CD4-positive, CD25-positive, alpha-beta regulatory T cell (primary cell): ENCODE measurements around the gene KAZN. TPM values are rescaled to one million over a fixed set of nuclear protein-coding genes. Genes with fewer than 3 reads are reported as not detected.

ENCODE experiments used
- ATAC-seq, 2 donors: fragments of 150-1000 bp; cut with Tn5 transposase; one replicate each; pipeline ENCODE4 v1.10.0; 2021; ENCODE audit warnings: low read depth in 2 of 2, moderate number of reproducible peaks in 2 of 2, moderate library complexity in 1 of 2
- DNase-seq, 3 donors: peaks; one replicate each; pipeline versions ENCODE4 v3.0.0 to v3.0.0-alpha.2; 2012 to 2022; ENCODE audit warnings: mixed read lengths in 1 of 3
- H3K27ac ChIP-seq: one replicate; pipeline ENCODE4 v1.7.0; 2013; ENCODE audit warnings: mild to moderate bottlenecking, low read length; ENCODE audit not compliant: insufficient read depth, poor library complexity, severe bottlenecking
- H3K27me3 ChIP-seq: one replicate; pipeline ENCODE4 v1.7.0; 2013; ENCODE audit warnings: low read length; ENCODE audit not compliant: control insufficient read depth, insufficient read depth
- H3K36me3 ChIP-seq: one replicate; pipeline ENCODE4 v1.7.0; 2013; ENCODE audit warnings: mild to moderate bottlenecking, low read length, moderate library complexity; ENCODE audit not compliant: control insufficient read depth, insufficient read depth
- H3K4me1 ChIP-seq: 2 replicates; pipeline ENCODE4 v1.7.0; 2013; ENCODE audit warnings: mild to moderate bottlenecking, low read length; ENCODE audit not compliant: insufficient read depth, control insufficient read depth, poor library complexity, severe bottlenecking
- H3K4me3 ChIP-seq: one replicate; pipeline ENCODE4 v1.7.0; 2013; ENCODE audit warnings: low read depth, mild to moderate bottlenecking, low read length, moderate library complexity
- H3K9me3 ChIP-seq, 2 experiments: 1 replicate in 1 of 2; 2 replicates in 1 of 2; pipeline ENCODE4 v1.7.0; 2013; ENCODE audit warnings: low read length in 2 of 2, mild to moderate bottlenecking in 1 of 2, moderate library complexity in 1 of 2; ENCODE audit not compliant: control insufficient read depth in 2 of 2
- H3K27ac Mint-ChIP-seq, 3 donors: one replicate each; pipeline ENCODE4 v1.8.0; 2020 to 2022; ENCODE audit warnings: mild to moderate bottlenecking in 3 of 3, mixed read lengths in 3 of 3, moderate library complexity in 2 of 3
- H3K27me3 Mint-ChIP-seq: one replicate; pipeline ENCODE4 v1.8.0; 2022; ENCODE audit warnings: mild to moderate bottlenecking, mixed read lengths
- H3K36me3 Mint-ChIP-seq: one replicate; pipeline ENCODE4 v1.8.0; 2020; ENCODE audit warnings: mixed read lengths
- H3K4me1 Mint-ChIP-seq, 4 donors: one replicate each; pipeline ENCODE4 v1.8.0; 2020 to 2022; ENCODE audit warnings: mixed read lengths in 4 of 4, mild to moderate bottlenecking in 1 of 4
- H3K4me3 Mint-ChIP-seq, 4 donors: one replicate each; pipeline ENCODE4 v1.8.0; 2020 to 2022; ENCODE audit warnings: mild to moderate bottlenecking in 4 of 4, mixed read lengths in 4 of 4, moderate library complexity in 3 of 4
- H3K9me3 Mint-ChIP-seq, 7 donors: one replicate each; pipeline ENCODE4 v1.8.0; 2020 to 2022; ENCODE audit warnings: mixed read lengths in 7 of 7, mild to moderate bottlenecking in 3 of 7, moderate library complexity in 2 of 7
- polyA plus RNA-seq, 4 donors: library from polyadenylated mRNA; unstranded; fragments of 300-500 nt; fragmentation: Illumina TruSeq; gene quantifications; one replicate each; pipeline ENCODE4 v1.2.3, GENCODE V29; 2021
- total RNA-seq: library from RNA; stranded (reverse); gene quantifications from one replicate; pipeline ENCODE4 v1.2.3, GENCODE V29; 2022

Gene KAZN
- total and polyA plus RNA-seq, 5 donors from 2014 or later = not detected

DNA sequence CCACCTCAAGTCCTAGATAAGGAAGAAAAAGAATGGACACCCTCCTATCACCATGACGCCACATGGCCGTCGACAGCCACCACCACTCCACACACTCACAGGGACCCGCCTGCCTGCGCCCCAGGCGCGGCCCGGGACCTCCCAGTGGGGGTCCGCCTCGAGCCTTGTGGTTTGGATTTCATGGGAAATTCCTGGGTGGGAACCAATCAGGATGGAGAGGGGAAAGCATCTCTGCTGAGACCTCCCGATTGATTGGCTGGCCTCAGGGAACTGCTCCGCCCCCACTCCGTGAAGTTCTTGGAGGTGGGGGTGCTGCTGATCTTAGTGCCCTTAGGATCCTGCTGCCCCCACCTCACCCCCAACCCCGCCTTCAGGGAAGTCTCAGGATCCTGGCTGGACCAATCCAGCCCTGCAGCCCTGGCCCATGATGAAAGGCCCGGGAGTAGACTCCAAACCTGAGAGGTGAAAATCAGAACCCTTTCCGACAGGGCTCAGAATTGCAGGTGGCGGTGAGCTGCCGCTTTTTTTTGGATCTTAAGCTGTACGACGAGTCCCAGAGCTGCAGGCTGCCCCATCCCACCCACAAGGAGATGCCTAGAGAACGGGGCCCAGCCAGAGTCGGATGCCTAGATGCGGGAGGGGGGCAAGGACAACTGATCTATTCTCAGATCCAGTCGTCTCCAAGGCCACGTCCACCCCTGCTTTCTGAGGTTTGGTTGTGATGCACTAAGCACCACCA is 526.0 kb downstream of the KAZN start:
- H3K27me3 ChIP-seq = no peaks in the 10 kb centered on the region
- Mint-ChIP-seq H3K27me3 (no peaks in the 10 kb centered on the region), H3K27ac (no peak overlapping the region), H3K9me3 (no peaks in the 10 kb centered on the region), H3K4me1 (no peaks in the 10 kb centered on the region), H3K36me3 (no peaks in the 10 kb centered on the region), H3K4me3 (no peak overlapping the region)
- ATAC-seq = no peak
- no peak overlapping the region for H3K4me3 ChIP-seq
- DNase-seq = no peak
- no peaks in the 10 kb centered on the region for H3K36me3 ChIP-seq
- H3K9me3 ChIP-seq = no peaks in the 10 kb centered on the region
- H3K27ac ChIP-seq = no peak overlapping the region
- H3K4me1 ChIP-seq = no peaks in the 10 kb centered on the region

DNA sequence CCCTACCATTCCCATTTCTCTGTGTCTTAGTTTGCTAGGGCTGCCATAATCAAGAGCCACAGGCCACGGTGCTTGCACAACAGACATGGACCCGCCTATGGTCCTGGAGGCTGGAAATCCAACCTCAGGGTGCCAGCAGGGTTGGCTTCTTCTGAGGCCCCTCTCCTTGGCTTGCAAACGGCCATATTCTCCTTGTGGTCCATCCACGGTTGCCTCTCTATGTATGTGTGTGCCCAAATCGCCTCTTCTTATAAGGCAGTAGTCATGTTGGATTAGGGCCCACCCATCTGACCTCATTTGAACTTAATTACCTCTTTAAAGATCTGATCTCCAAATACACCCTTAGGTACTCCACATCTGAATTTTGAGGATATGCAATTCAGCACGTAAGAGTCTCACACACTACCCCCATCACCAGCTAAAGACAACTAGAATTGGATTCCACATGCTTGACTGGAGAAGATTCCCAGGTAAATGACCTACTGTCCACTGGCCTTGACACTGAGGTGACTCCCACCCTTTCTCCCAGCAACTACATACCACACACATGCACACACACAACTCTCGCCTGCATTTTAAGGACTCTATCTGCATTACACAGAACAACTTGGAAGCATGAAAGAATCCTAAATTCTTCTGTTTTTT is 526.7 kb downstream of the KAZN start:
- H3K27ac Mint-ChIP-seq = no peak overlapping the region
- Histone ChIP-seq H3K4me3 (no peak overlapping the region), H3K27me3 (no peaks in the 10 kb centered on the region), H3K4me1 (no peaks in the 10 kb centered on the region), H3K9me3 (no peaks in the 10 kb centered on the region), H3K36me3 (no peaks in the 10 kb centered on the region), H3K27ac (no peak overlapping the region)
- no peaks in the 10 kb centered on the region for H3K9me3 Mint-ChIP-seq
- H3K27me3 Mint-ChIP-seq = no peaks in the 10 kb centered on the region
- no peaks in the 10 kb centered on the region for H3K36me3 Mint-ChIP-seq
- no peaks in the 10 kb centered on the region for H3K4me1 Mint-ChIP-seq
- no peak overlapping the region for H3K4me3 Mint-ChIP-seq
- DNase-seq (no peak), ATAC-seq (no peak)

DNA sequence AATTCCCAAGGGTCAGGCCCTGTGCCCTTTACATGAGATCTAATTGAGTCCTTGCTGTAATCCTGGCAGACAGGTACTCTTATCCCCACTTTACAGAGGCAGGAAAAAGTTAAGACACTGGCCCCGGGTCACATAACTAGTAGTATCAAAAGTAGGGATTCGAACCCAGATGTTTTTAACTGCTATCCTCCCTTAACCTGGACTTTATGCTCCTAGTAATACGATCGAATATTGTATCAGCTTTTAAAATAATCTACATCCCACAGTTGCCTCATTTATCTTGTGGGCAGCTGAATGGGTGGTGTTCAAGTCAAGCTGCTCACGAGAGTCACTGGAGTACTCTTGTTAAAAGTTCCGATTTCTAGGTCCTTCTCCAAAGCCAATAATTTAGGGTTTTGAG is 529.6 kb downstream of the KAZN start:
- ATAC-seq = no peak
- no peak for DNase-seq
- Histone ChIP-seq H3K4me3 (no peak overlapping the region), H3K9me3 (no peaks in the 10 kb centered on the region), H3K4me1 (no peaks in the 10 kb centered on the region), H3K27ac (no peak overlapping the region), H3K36me3 (no peaks in the 10 kb centered on the region), H3K27me3 (peaks cover 1% of the 10 kb centered on the region)
- Mint-ChIP-seq H3K27me3 (peaks cover 9% of the 10 kb centered on the region), H3K9me3 (no peaks in the 10 kb centered on the region), H3K4me3 (no peak overlapping the region), H3K4me1 (no peaks in the 10 kb centered on the region), H3K27ac (no peak overlapping the region), H3K36me3 (no peaks in the 10 kb centered on the region)

GRCh38 chr1:15128520-15129313 is 530.2 kb downstream of the KAZN start:
- Histone ChIP-seq H3K4me3 (no peak overlapping the region), H3K36me3 (no peaks in the 10 kb centered on the region), H3K4me1 (no peaks in the 10 kb centered on the region), H3K27me3 (peaks cover 3% of the 10 kb centered on the region), H3K9me3 (no peaks in the 10 kb centered on the region), H3K27ac (no peak overlapping the region)
- DNase-seq (peak; percentile 25 to 55 (median 40)), ATAC-seq (peak; percentile 80)
- H3K36me3 Mint-ChIP-seq = no peaks in the 10 kb centered on the region
- no peaks in the 10 kb centered on the region for H3K4me1 Mint-ChIP-seq
- no peak overlapping the region for H3K27ac Mint-ChIP-seq
- H3K4me3 Mint-ChIP-seq = no peak overlapping the region
- peaks cover 14% of the 10 kb centered on the region for H3K27me3 Mint-ChIP-seq
- no peaks in the 10 kb centered on the region for H3K9me3 Mint-ChIP-seq

GRCh38 chr1:15129944-15130343 is 531.5 kb downstream of the KAZN start:
- no peaks in the 10 kb centered on the region for H3K9me3 ChIP-seq
- H3K36me3 ChIP-seq = no peaks in the 10 kb centered on the region
- H3K4me1 Mint-ChIP-seq = no peaks in the 10 kb centered on the region
- H3K36me3 Mint-ChIP-seq = no peaks in the 10 kb centered on the region
- no peak overlapping the region for H3K27ac ChIP-seq
- H3K27me3 Mint-ChIP-seq = peaks cover 21% of the 10 kb centered on the region
- H3K4me3 Mint-ChIP-seq = no peak overlapping the region
- no peaks in the 10 kb centered on the region for H3K4me1 ChIP-seq
- H3K9me3 Mint-ChIP-seq = peaks cover 0 to 2% (median 0%) of the 10 kb centered on the region in 7 donors
- H3K27ac Mint-ChIP-seq = no peak overlapping the region
- no peak for DNase-seq
- no peak for ATAC-seq
- peaks cover 6% of the 10 kb centered on the region for H3K27me3 ChIP-seq
- H3K4me3 ChIP-seq = no peak overlapping the region

- H3K4me1 ChIP-seq = no peaks in the 10 kb centered on the region
- no peak overlapping the region for H3K27ac ChIP-seq
- ATAC-seq (no peak), DNase-seq (no peak)
- H3K9me3 ChIP-seq = no peaks in the 10 kb centered on the region
- Mint-ChIP-seq H3K4me3 (no peak overlapping the region), H3K27me3 (peaks cover 26% of the 10 kb centered on the region), H3K36me3 (no peaks in the 10 kb centered on the region), H3K27ac (no peak overlapping the region), H3K4me1 (no peaks in the 10 kb centered on the region), H3K9me3 (peaks cover 0 to 2% (median 0%) of the 10 kb centered on the region in 7 donors)
- H3K36me3 ChIP-seq = no peaks in the 10 kb centered on the region
- peaks cover 6% of the 10 kb centered on the region for H3K27me3 ChIP-seq
- no peak overlapping the region for H3K4me3 ChIP-seq
Observed at GRCh38 chr1:15130607-15131006, 532.1 kb downstream of the KAZN start.

DNA sequence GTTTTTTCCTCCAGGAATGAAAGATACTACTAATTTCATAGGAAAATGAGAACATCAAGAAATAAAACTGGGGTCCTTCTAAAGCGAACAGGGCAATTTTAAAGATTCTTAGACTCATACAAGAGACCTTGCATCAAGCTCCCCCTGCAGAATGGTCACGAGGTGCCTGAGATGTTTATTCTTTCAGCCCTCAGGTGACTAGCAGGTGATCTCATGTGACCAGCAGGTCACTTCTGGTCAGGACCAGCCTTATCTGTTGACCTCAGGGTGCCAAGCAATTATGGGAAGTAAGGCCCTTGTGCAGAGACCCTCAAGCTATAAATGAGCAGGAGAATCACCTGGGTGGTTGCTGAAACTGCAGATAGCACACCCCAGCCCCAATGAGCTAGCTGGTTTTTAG is 534.5 kb downstream of the KAZN start:
- no peak overlapping the region for H3K4me3 ChIP-seq
- DNase-seq (no peak), ATAC-seq (no peak)
- H3K27ac ChIP-seq = no peak overlapping the region
- H3K27me3 ChIP-seq = peaks cover 10% of the 10 kb centered on the region
- H3K4me3 Mint-ChIP-seq = no peak overlapping the region
- H3K9me3 Mint-ChIP-seq = peaks cover 0 to 2% (median 0%) of the 10 kb centered on the region in 7 donors
- H3K36me3 Mint-ChIP-seq = no peaks in the 10 kb centered on the region
- peaks cover 32% of the 10 kb centered on the region for H3K27me3 Mint-ChIP-seq
- H3K4me1 ChIP-seq = no peaks in the 10 kb centered on the region
- no peak overlapping the region for H3K27ac Mint-ChIP-seq
- no peaks in the 10 kb centered on the region for H3K36me3 ChIP-seq
- no peaks in the 10 kb centered on the region for H3K4me1 Mint-ChIP-seq
- H3K9me3 ChIP-seq = no peaks in the 10 kb centered on the region
